ENCODE data around the gene ZNF487. TPM values are rescaled to one million over a fixed set of nuclear protein-coding genes. Genes with fewer than 3 reads are reported as not detected.
A peak's percentile ranks its signal among the peaks of the same experiment; 100 is the strongest.
"Not testable (repeated sequence)": the region's sequence is repeated elsewhere in the genome, so short reads cannot be mapped to it uniquely, and the experiment has no call there.

Gene ZNF487
- total RNA-seq, 1 experiment from 2014 or later = 1.4 TPM

- peak; percentile 62 for DNase-seq (ENCODE audit: low read depth)
Measured at GRCh38 chr10:43403911-43404703, 32.8 kb upstream of the ZNF487 start.

- no peak for DNase-seq (ENCODE audit: low read depth)
Measured at GRCh38 chr10:43404704-43405084, 32.2 kb upstream of the ZNF487 start.

DNA sequence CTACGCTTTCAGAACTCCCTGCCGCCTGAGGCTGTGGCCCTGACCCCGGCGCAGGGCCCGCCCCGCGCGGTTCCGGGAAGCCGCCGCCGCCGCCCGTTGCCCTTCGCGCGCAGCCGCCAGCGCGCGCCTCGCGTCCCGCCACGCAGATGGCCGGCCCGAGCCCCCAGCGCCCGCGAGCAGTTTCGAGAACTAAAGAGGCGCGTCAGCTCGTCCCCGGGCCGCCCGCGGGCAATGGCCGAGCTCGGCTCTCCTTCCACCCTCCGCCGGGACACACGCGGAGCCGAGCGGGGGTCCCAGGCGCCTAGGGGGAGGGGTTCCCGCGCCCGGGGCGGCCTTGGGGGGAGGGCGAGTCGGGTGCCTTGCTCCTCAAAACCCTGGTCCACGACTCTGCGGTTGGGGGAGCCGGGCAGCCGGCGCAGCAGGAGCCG is 29.7 kb upstream of the ZNF487 start:
- DNase-seq (ENCODE audit: low read depth) = no peak

GRCh38 chr10:43407576-43408330 is 29.2 kb upstream of the ZNF487 start:
- peak; percentile 81 for DNase-seq (ENCODE audit: low read depth)

DNA sequence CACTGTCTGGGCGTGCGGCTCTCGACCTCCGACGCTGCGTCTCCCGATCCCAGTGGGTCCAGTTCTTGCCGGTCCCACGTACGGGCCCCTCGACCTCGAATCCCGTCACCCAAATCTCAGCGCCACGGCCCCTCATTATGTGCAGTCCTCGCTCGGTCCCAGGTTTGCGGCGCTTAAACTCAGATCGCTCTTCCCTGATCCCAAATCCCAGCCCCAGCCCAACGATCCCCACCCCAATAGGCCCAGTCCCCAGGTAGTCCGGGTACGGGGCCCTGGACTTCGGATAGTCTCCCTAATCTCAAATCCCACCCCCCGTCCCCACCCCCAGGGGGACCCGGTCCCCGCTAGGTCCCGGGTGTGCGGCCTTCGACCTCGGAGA is 28.6 kb upstream of the ZNF487 start:
- no peak for DNase-seq (ENCODE audit: low read depth)

GRCh38 chr10:43408710-43409384 is 28.1 kb upstream of the ZNF487 start, which contains the start of gene HNRNPF:
Gene HNRNPF (minus strand): TSS chr10:43409186. CDS start chr10:43387884, 21,302 bp downstream.
- DNase-seq (ENCODE audit: low read depth) = peak; percentile 94

- no peak for DNase-seq (ENCODE audit: low read depth)
Measured at GRCh38 chr10:43409385-43410109, 27.4 kb upstream of the ZNF487 start.

DNA sequence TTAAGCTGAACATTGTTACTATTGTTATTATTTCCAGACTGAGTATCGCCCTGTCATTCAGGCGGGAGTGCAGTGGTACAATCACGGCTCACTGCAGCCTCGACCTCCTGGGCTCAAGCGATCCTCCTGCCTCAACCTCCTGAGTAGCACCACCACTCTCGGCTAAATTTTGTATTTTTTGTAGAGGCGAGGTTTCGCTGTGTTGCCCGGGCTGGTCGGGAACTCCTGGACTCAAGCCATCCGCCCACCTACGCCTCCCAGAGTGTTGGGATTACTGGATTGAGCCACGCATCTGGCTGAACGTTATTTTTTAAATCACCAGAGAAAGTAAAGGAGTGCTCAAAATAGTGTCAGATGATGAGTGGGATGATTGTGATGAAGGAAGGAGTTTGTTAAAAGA is 26.6 kb upstream of the ZNF487 start:
- no peak for DNase-seq (ENCODE audit: low read depth)

DNA sequence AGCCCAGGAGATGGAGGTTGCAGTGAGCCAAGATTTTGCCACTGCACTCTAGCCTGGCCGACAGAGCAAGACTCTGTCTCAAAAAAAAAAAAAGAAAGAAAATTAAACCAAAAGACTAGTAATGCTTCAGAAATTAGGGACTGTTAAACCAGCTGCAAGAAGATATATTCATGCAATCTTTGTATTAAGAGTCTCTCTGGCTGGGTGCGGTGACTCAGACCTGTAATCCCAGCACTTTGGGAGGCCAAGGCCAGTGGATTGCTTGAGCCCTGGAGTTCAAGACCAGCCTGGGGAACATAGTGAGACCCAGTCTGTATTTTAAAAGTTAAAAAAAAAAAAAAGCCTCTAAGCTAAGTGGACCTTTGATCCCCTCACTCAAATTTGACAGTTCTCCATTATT is 25.4 kb upstream of the ZNF487 start:
- no peak for DNase-seq (ENCODE audit: low read depth)

- DNase-seq (ENCODE audit: low read depth) = no peak
Measured at GRCh38 chr10:43415544-43415943, 21.4 kb upstream of the ZNF487 start.

DNA sequence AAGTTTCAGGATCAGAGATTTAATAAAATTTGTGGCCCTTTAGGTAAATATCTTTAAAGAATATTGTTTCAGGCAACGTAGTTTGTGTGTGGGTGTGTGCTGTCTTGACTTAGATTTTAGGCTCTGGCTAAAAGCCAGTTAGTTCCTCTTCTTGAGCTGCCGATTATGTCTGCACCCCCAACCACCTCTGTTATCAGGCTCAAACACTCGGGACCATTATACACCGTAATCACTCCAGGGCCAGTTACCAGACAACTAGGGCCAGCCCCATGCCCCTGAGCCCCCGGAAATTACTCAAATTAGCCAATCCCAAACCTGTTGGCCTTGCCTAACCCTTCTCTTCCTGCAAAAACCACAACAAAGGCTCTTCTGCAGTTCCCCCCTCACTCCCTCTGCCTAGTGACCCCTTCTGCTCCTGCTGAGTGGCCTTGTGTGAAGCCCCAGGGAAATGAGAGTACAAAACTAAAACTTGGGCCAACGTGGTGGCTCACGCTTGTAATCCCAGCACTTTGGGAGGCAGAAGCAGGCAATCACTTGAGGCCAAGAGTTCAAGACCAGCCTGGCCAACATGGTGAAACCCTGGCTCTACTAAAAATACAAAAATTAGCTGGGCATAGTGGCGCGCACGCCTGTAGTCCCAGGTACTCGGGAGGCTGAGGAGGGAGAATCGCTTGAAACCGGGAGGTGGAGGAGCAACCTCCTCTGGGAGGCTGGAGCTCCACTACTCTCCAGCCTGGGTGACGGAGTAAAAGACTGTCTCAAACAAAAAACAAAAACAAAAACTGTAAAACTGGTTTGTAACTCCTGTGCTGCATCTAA is 18.8 kb upstream of the ZNF487 start:
- DNase-seq (ENCODE audit: low read depth) = peak; percentile 44

DNA sequence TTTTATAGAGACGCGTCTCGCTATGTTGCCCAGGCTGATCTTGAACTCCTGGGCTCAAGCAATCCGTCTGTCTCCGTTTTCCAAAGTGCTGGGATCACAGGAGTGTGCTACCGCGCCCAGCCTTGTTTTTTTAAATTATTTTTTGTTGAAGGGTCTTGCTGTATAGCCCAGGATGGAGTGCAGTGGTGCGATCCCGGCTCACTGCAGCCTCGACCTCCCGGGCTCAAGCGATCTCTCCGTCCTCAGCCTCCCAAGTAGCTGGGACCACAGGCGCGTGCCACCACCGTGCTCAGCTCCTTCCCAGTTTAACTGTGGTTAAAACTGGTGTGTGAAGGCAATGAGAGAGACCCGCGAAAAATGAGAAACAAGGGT is 16.9 kb upstream of the ZNF487 start:
- no peak for DNase-seq (ENCODE audit: low read depth)

GRCh38 chr10:43420369-43421200 is 16.3 kb upstream of the ZNF487 start:
- peak; percentile 55 for DNase-seq (ENCODE audit: low read depth)

GRCh38 chr10:43421201-43421507 is 15.8 kb upstream of the ZNF487 start:
- DNase-seq (ENCODE audit: low read depth) = no peak

GRCh38 chr10:43421519-43421918 is 15.4 kb upstream of the ZNF487 start:
- no peak for DNase-seq (ENCODE audit: low read depth)

DNA sequence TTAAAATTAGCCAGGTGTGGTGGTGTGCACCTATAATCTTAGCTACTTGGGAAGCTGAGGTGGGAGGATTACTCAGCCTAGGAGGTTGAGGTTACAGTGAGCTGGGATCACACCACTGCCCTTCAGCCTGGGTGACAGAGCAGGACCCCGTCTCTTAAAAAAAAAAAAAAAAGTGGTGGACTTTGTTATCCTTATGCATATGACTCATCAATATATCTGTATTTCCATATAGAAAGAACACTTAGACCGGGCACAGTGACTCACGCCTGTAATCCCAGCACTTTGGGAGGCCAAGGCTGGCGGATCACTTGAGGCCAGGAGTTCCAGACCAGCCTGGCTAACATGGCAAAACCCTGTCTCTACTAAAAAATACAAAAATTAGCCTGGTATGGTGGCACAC is 15.0 kb upstream of the ZNF487 start:
- not testable (repeated sequence) for DNase-seq (ENCODE audit: low read depth)

DNA sequence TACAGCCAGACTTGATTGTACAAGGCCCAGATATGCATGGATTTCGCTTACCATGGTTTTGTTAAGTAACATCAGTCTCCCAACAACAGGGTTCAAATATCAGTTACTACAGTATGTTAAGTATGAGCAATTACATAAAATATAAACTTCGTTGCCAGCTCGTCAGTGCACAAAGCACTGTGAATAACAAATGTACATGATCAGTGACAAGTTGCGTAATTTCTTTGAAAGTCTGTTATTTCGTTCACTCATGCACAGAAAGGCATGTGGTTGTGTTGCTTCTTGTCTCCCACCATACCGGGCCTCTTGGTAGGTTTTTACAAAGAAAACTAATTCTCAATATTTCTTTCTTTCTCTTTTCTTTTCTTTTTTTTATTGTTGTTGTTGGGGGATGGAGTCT is 12.5 kb upstream of the ZNF487 start:
- no peak for DNase-seq (ENCODE audit: low read depth)

GRCh38 chr10:43426476-43426875 is 10.4 kb upstream of the ZNF487 start:
- DNase-seq (ENCODE audit: low read depth) = not testable (repeated sequence)

- no peak for DNase-seq (ENCODE audit: low read depth)
Measured at GRCh38 chr10:43427166-43427825, 9.6 kb upstream of the ZNF487 start.

Measured in HT1080 (cell line).